Right atrium auricular region (tissue), 2 donors: ENCODE measurements around the gene ZNF789. TPM values are rescaled to one million over a fixed set of nuclear protein-coding genes. Genes with fewer than 3 reads are reported as not detected.
A peak's percentile ranks its signal among the peaks of the same experiment; 100 is the strongest.

Experiments used
- DNase-seq: peaks from one replicate; pipeline ENCODE4 v3.0.0-alpha.2; 2019; ENCODE audit warnings: low spot score
- H3K27ac ChIP-seq, 2 donors: fragments of 200-600 bp; sonication (generic); 1 replicate in 1 of 2; 2 replicates in 1 of 2; pipeline ENCODE4 v1.5.1; 2016 to 2019
- H3K27me3 ChIP-seq, 2 donors: fragments of 200-600 bp; sonication (generic); one replicate each; pipeline versions ENCODE4 v1.5.1 to v1.6.0; 2017 to 2019
- H3K36me3 ChIP-seq: fragments of 200-600 bp; sonication (generic); one replicate; pipeline ENCODE4 v1.5.1; 2016
- H3K4me1 ChIP-seq, 2 donors: fragments of 200-600 bp; sonication (generic); one replicate each; pipeline versions ENCODE4 v1.5.1 to v1.6.0; 2017 to 2019
- H3K4me3 ChIP-seq, 2 donors: fragments of 200-600 bp; sonication (generic); 1 replicate in 1 of 2; 2 replicates in 1 of 2; pipeline ENCODE4 v1.5.1; 2017 to 2019; ENCODE audit warnings: mild to moderate bottlenecking in 1 of 2, moderate library complexity in 1 of 2
- H3K9me3 ChIP-seq, 2 donors: fragments of 200-600 bp; sonication (generic); one replicate each; pipeline ENCODE4 v1.5.1; 2019
- CTCF ChIP-seq, 2 donors: fragments of 200-600 bp; sonication (generic); IDR thresholded peaks; one replicate each; pipeline ENCODE4 v1.5.1; 2019; ENCODE audit warnings: antibody characterized with exemption in 2 of 2
- total RNA-seq, 2 donors: library from RNA; depleted of rRNA; stranded (reverse); fragments of >200 nt; gene quantifications; one replicate each; pipeline ENCODE4 v1.1.0, GENCODE V29; 2016

The ZNF789 gene
- total RNA-seq, 2 donors from 2014 or later, result 0.48 to 2.6 TPM

- peaks cover 4 to 24% of the 10 kb centered on the region in 2 donors for H3K9me3 ChIP-seq
- no peak for DNase-seq
- no peak overlapping the region for H3K4me3 ChIP-seq
- H3K36me3 ChIP-seq, result peaks cover 56% of the 10 kb centered on the region
- TF ChIP-seq CTCF (IDR thresholded peaks at IDR 0.05), result no peak
- no peak overlapping the region for H3K27ac ChIP-seq
- H3K27me3 ChIP-seq, result no peaks in the 10 kb centered on the region
- peaks cover 0 to 17% of the 10 kb centered on the region in 2 donors for H3K4me1 ChIP-seq
Measured at GRCh38 chr7:99493823-99494222, 21.1 kb downstream of the ZNF789 start.

- Histone ChIP-seq H3K4me3 (peak overlapping the region; percentile 75 to 80), H3K36me3 (peaks cover 47% of the 10 kb centered on the region), H3K27me3 (no peaks in the 10 kb centered on the region), H3K4me1 (peaks cover 0 to 26% of the 10 kb centered on the region in 2 donors), H3K9me3 (peaks cover 4 to 22% of the 10 kb centered on the region in 2 donors), H3K27ac (peak overlapping the region in 1 of 2 donors; percentile 93)
- no peak for TF ChIP-seq CTCF (IDR thresholded peaks at IDR 0.05)
- DNase-seq, result no peak
Measured at GRCh38 chr7:99497766-99498545, 25.3 kb downstream of the ZNF789 start.

GRCh38 chr7:99498546-99498944 is 25.9 kb downstream of the ZNF789 start:
- Histone ChIP-seq H3K27me3 (no peaks in the 10 kb centered on the region), H3K4me1 (peaks cover 0 to 26% of the 10 kb centered on the region in 2 donors), H3K36me3 (peaks cover 41% of the 10 kb centered on the region), H3K27ac (peak overlapping the region in 1 of 2 donors; percentile 93), H3K9me3 (peaks cover 4 to 16% of the 10 kb centered on the region in 2 donors), H3K4me3 (peak overlapping the region; percentile 75 to 80)
- DNase-seq, result no peak
- no peak for TF ChIP-seq CTCF (IDR thresholded peaks at IDR 0.05)

GRCh38 chr7:99499371-99499720 is 26.7 kb downstream of the ZNF789 start:
- Histone ChIP-seq H3K27me3 (no peaks in the 10 kb centered on the region), H3K9me3 (peaks cover under 1 to 8% of the 10 kb centered on the region in 2 donors), H3K4me3 (peak overlapping the region; percentile 75 to 80), H3K36me3 (peaks cover 33% of the 10 kb centered on the region), H3K27ac (peak overlapping the region; percentile 92 to 93), H3K4me1 (peaks cover 0 to 26% of the 10 kb centered on the region in 2 donors)
- DNase-seq, result no peak
- TF ChIP-seq CTCF (IDR thresholded peaks at IDR 0.05), result no peak

GRCh38 chr7:99499721-99500636 is 27.3 kb downstream of the ZNF789 start, which contains the start of gene ZNF394:
Gene ZNF394, minus strand, starts transcription at chr7:99500281. Its CDS starts 188 bp downstream, at chr7:99500093.
- Histone ChIP-seq H3K27ac (peak within 1 kb of the TSS; percentile 92 to 93), H3K27me3 (no peaks in the 10 kb centered on the region), H3K4me3 (peak within 1 kb of the TSS; percentile 75 to 80), H3K4me1 (peaks cover 0 to 26% of the 10 kb centered on the region in 2 donors), H3K9me3 (peaks cover 0 to 1% of the 10 kb centered on the region in 2 donors), H3K36me3 (peaks cover 27% of the 10 kb centered on the region)
- peak; percentile 92 for DNase-seq
- TF ChIP-seq CTCF (IDR thresholded peaks at IDR 0.05), result no peak
